ENCODE results near the gene OR1A1. TPM values are rescaled to one million over a fixed set of nuclear protein-coding genes. Genes with fewer than 3 reads are reported as not detected.
"Not testable (repeated sequence)": the region's sequence is repeated elsewhere in the genome, so short reads cannot be mapped to it uniquely, and the experiment has no call there.

OR1A1 gene, protein sequence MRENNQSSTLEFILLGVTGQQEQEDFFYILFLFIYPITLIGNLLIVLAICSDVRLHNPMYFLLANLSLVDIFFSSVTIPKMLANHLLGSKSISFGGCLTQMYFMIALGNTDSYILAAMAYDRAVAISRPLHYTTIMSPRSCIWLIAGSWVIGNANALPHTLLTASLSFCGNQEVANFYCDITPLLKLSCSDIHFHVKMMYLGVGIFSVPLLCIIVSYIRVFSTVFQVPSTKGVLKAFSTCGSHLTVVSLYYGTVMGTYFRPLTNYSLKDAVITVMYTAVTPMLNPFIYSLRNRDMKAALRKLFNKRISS
- not detected for total RNA-seq
- not detected for polyA plus RNA-seq
- total RNA-seq, result 0 reads per million in 6 experiments

DNA sequence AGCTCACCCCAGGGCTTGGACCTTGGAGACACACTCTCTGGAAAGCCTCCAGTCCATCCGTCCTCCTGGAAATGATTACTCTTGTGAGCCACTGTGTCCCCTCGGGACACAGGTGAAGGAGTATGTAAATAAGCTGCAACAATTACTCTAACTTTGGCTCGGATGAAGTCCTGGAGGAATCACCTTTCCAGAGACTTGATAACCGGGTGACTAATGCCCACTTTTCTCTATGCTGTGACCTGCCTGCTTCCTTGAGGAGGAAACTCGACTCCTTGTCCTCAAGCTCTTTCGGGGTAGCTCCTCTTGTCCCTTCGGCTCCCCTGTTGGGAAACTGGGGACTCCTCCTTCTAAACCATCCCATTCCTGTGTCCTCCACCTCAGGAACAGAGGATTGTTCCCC is at the start of gene OR1A1:
Gene OR1A1 (plus strand): TSS at position 301 of the 400 bp plus-strand sequence. CDS start 7,954 bp downstream, outside the sequence.
- POLR2A ChIA-PET, result interaction anchor here (0.6 kb wide), 1 partner anchor 64 kb away, joined by 7 read pairs; no protein-coding TSS in a partner anchor
- H3K9me3 Mint-ChIP-seq, result peaks cover 0 to 25% (median 15%) of the 10 kb centered on the region in 9 donors
- peaks cover 0 to 3% (median 0%) of the 10 kb centered on the region in 4 donors for H3K4me1 Mint-ChIP-seq
- H3K36me3 Mint-ChIP-seq, result peaks cover 0 to 20% (median 0%) of the 10 kb centered on the region in 3 donors
- no peak for ATAC-seq
- peaks cover 3 to 19% (median 5%) of the 10 kb centered on the region in 5 donors for H3K27me3 Mint-ChIP-seq
- peak within 1 kb of the TSS in 1 of 10 donors; percentile 16 for H3K27ac Mint-ChIP-seq
- H3K4me3 Mint-ChIP-seq, result no peak within 1 kb of the TSS
- DNase-seq, result no peak

DNA sequence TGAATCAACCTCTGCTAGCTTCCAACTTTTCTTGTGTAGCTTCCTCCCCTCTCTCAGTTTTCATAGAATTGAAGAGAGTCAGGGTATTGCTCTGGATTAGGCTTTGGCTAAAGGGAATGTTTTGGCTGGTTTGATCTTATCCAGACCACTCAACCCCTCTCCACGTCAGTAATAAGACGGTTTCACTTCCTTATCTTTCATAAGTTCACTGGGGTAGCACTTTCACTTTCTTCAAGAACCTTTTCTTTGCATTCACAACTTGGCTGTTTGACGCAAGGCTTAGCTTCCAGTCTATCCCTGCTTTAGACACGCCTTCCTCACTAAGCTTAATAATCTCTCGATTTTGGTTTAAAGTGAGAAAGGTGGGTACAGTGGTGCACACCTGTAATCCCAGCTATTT is 39.9 kb upstream of the OR1A1 start:
- no peak overlapping the region for H3K4me3 Mint-ChIP-seq
- POLR2A ChIA-PET, result no interaction called here
- H3K36me3 Mint-ChIP-seq, result peaks cover 3 to 19% (median 13%) of the 10 kb centered on the region in 3 donors
- peak overlapping the region in 2 of 10 donors; percentile 5 to 9 for H3K27ac Mint-ChIP-seq
- peaks cover 0 to 26% (median 17%) of the 10 kb centered on the region in 9 donors for H3K9me3 Mint-ChIP-seq
- no peak for ATAC-seq
- no peak for DNase-seq
- peaks cover 13 to 36% (median 23%) of the 10 kb centered on the region in 5 donors for H3K27me3 Mint-ChIP-seq
- H3K4me1 Mint-ChIP-seq, result peaks cover 0 to 12% (median under 1%) of the 10 kb centered on the region in 4 donors

DNA sequence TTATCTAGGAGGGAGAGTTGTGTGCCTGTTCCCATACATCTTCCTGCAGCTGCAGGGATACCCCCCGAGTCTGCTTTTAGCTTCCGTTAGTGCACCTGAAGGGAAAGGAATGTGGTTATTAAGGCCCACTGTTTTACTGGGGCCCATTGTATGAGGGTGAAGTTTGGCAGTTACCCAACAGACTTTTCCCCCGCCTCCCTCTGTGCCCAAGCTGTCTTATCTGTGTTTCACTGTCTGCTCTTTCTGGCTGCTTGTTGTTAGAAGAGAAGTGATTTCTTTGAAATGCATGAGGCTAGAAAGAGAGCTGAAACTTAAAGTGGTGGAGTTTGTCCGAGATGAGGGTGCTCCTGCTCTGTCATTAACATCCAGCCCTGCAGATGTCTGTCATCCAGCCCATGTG is 17.5 kb upstream of the OR1A1 start:
- Mint-ChIP-seq H3K36me3 (peaks cover 0 to under 1% (median 0%) of the 10 kb centered on the region in 3 donors), H3K27ac (no peak overlapping the region), H3K4me1 (no peaks in the 10 kb centered on the region), H3K9me3 (no peaks in the 10 kb centered on the region), H3K4me3 (no peak overlapping the region), H3K27me3 (peaks cover 4 to 17% (median 9%) of the 10 kb centered on the region in 5 donors)
- ATAC-seq (no peak), DNase-seq (no peak)
- POLR2A ChIA-PET, result no interaction called here

DNA sequence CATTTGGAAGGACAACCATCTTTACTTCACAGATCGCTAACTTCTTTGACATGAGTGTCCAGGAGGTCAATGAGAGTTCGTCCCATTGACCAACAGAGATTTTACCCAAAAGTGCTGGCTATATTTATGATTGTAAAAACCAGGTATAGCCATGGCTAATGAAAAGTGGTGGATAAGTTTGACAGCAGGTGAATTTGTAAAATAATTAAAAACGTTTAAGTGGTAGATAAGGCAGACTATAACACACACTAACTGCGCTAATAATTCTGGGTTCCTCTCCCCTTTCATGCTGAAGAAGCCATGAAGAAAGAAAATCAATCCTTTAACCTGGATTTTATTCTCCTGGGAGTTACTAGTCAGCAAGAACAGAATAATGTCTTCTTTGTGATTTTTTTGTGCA is 10.2 kb upstream of the OR1A1 start, which contains the start of gene OR1A2:
Gene OR1A2 (plus strand): TSS at position 301 of the 400 bp plus-strand sequence. CDS start 0 bp downstream, at position 301.
- H3K27ac Mint-ChIP-seq, result no peak within 1 kb of the TSS
- POLR2A ChIA-PET, result no interaction called here
- peaks cover 0 to 17% (median 8%) of the 10 kb centered on the region in 3 donors for H3K36me3 Mint-ChIP-seq
- no peak for ATAC-seq
- no peak within 1 kb of the TSS for H3K4me3 Mint-ChIP-seq
- no peaks in the 10 kb centered on the region for H3K4me1 Mint-ChIP-seq
- peaks cover 19 to 52% (median 22%) of the 10 kb centered on the region in 5 donors for H3K27me3 Mint-ChIP-seq
- peaks cover 0 to 22% (median 12%) of the 10 kb centered on the region in 9 donors for H3K9me3 Mint-ChIP-seq
- no peak for DNase-seq

DNA sequence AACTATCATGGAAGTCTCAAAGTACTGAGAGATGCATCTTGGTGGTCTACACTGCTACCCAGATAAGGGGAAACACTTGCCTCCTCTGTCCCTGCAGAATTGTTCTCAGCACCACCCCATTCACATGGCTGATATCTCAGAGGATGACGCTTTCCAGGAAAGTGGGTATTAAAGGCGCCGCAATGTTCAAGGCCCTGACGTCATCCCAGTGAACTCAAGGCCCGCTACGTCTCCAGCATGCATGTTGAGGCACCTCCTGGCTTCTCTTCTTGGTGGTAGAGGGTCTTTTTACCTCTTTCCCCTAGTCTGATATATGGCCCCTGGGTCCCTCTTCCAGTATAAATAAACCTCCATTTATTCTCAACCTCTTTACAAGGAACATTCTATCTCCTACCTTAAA is 1.0 kb downstream of the OR1A1 start:
- H3K9me3 Mint-ChIP-seq, result peaks cover 0 to 16% (median 10%) of the 10 kb centered on the region in 9 donors
- H3K36me3 Mint-ChIP-seq, result peaks cover 0 to 13% (median 0%) of the 10 kb centered on the region in 3 donors
- peaks cover 6 to 21% (median 9%) of the 10 kb centered on the region in 5 donors for H3K27me3 Mint-ChIP-seq
- H3K27ac Mint-ChIP-seq, result peak overlapping the region in 1 of 10 donors; percentile 61
- ATAC-seq (no peak), DNase-seq (no peak)
- peaks cover 0 to 3% (median 0%) of the 10 kb centered on the region in 4 donors for H3K4me1 Mint-ChIP-seq
- POLR2A ChIA-PET, result no interaction called here
- no peak overlapping the region for H3K4me3 Mint-ChIP-seq

DNA sequence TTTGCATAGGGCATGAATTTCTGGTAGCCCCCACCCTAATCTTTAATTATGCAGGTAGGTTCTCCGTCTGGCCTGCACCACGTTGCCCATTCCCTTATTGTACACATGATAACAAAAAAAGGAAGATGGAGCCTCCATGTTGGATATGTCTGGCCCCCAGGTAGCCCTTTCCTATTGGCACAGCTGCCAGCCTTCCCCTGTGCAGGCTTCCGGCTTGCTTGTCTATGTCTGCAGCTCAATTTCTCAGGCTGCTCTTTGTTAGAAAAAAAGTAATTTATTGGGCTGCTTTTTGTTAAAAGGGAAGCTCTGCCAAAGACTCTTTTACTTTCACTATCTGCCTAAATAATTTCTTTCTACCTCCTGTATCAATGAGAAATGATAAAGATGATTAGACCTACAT is 5.5 kb downstream of the OR1A1 start:
- DNase-seq, result no peak

DNA sequence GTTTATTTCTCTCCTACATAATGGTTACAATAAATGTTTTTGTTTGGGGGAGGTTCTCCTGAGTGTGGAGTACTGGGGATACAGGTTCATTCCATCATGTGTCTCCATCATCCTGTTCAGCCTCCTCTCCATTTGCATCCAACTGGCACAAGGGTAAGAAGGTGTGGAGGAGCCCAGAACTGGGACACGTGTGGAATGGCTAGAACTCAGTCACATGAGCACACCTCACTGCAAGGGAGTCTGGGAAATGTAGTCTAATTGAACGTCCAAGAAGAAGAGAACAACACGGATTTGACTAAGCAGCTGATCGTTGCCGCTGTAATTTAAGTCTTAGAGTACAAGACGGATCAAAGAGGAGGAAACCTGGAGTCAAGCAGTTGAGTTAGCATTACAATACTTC is 6.1 kb downstream of the OR1A1 start:
- DNase-seq (no peak), ATAC-seq (no peak)
- H3K27ac Mint-ChIP-seq, result no peak overlapping the region
- peaks cover 0 to 14% (median 5%) of the 10 kb centered on the region in 9 donors for H3K9me3 Mint-ChIP-seq
- POLR2A ChIA-PET, result no interaction called here
- peaks cover 7 to 28% (median 20%) of the 10 kb centered on the region in 5 donors for H3K27me3 Mint-ChIP-seq
- H3K4me3 Mint-ChIP-seq, result no peak overlapping the region
- H3K36me3 Mint-ChIP-seq, result no peaks in the 10 kb centered on the region
- no peaks in the 10 kb centered on the region for H3K4me1 Mint-ChIP-seq

More for the DNA sequence above, 5.5 kb downstream of the OR1A1 start:
- Mint-ChIP-seq H3K27ac (no peak overlapping the region), H3K4me3 (no peak overlapping the region), H3K9me3 (peaks cover 0 to 10% (median 4%) of the 10 kb centered on the region in 9 donors), H3K4me1 (no peaks in the 10 kb centered on the region), H3K36me3 (no peaks in the 10 kb centered on the region), H3K27me3 (peaks cover 7 to 22% (median 18%) of the 10 kb centered on the region in 5 donors)
- POLR2A ChIA-PET, result no interaction called here
- no peak for ATAC-seq

DNA sequence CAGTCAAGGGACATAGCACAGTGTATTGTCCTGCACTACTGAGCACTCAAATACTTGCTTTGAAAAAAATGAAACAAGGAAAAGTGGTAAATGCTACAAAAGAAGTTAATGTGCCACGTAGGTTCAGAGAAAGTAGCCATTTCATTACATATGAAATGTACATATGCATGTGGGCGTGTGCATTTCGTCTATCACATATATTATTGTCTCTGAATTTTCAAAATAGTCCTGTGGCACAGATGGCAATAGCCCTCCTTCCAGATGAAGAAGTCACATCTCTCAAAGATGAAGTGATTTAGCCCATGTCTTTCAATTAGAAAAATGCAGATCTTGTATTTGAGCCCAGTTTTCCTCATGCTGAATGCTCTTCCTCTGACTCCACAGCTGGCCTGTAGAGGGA is 12.5 kb downstream of the OR1A1 start:
- POLR2A ChIA-PET, H3K36me3 Mint-ChIP-seq, H3K27ac Mint-ChIP-seq, H3K4me3 Mint-ChIP-seq, ATAC-seq, DNase-seq: not testable (repeated sequence)
- H3K27me3 Mint-ChIP-seq, result peaks cover 6 to 20% (median 7%) of the 10 kb centered on the region in 5 donors
- peaks cover 10 to 15% (median 13%) of the 10 kb centered on the region in 4 donors for H3K4me1 Mint-ChIP-seq
- H3K9me3 Mint-ChIP-seq, result peaks cover 2 to 23% (median 8%) of the 10 kb centered on the region in 9 donors

DNA sequence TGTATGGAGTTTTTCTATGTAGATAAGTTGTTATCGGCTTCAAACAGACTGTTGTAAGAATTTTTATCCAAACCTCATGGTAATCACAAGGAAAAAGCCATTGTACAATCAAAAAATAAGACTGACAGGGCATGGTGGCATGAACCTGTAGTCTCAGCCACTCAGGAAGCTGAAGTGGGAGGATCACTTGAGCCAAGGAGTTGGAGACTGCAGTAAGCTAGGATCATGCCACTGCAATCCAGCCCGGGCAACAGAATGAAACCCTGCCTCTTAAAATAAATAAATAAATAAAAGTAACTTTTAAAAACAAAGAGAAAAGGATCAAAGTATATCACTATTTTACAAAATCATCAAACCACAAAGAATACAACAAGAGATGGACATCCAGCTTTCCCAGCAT is 14.4 kb downstream of the OR1A1 start:
- peaks cover 4 to 23% (median 7%) of the 10 kb centered on the region in 5 donors for H3K27me3 Mint-ChIP-seq
- peak overlapping the region in 4 of 10 donors; percentile 27 to 82 (median 54) for H3K27ac Mint-ChIP-seq
- peaks cover 10 to 15% (median 13%) of the 10 kb centered on the region in 4 donors for H3K4me1 Mint-ChIP-seq
- POLR2A ChIA-PET, result no interaction called here
- ATAC-seq, result no peak
- peaks cover 2 to 23% (median 9%) of the 10 kb centered on the region in 9 donors for H3K9me3 Mint-ChIP-seq
- DNase-seq, result no peak
- peak overlapping the region in 6 of 10 donors; percentile 60 to 78 (median 70) for H3K4me3 Mint-ChIP-seq
- peaks cover 0 to 6% (median 0%) of the 10 kb centered on the region in 3 donors for H3K36me3 Mint-ChIP-seq

DNA sequence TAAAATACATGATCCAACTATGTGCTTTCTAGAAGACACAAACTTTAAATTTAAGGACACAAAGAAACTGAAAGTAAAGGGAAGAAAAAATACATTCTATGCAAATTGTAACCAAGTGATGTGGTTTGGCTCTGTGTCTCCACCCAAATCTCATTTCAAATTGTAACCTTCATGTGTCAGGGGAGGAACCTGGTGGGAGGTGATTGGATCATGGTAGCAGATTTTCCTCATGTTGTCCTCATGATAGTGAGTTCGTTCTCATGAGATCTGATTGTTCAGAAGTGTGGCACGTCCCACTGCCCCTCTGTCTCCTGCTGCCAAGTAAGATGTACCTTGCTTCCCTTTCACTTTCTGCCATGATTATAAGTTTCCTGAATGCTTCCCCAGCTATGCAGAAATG is 15.0 kb downstream of the OR1A1 start:
- H3K9me3 Mint-ChIP-seq, result peaks cover 2 to 22% (median 9%) of the 10 kb centered on the region in 9 donors
- H3K27ac Mint-ChIP-seq, result peak overlapping the region in 7 of 10 donors; percentile 5 to 82 (median 43)
- H3K36me3 Mint-ChIP-seq, result peaks cover 0 to 6% (median 0%) of the 10 kb centered on the region in 3 donors
- peaks cover 4 to 23% (median 6%) of the 10 kb centered on the region in 5 donors for H3K27me3 Mint-ChIP-seq
- POLR2A ChIA-PET, result no interaction called here
- peak in 1 of 2 donors; percentile 40 for ATAC-seq
- peaks cover 10 to 15% (median 13%) of the 10 kb centered on the region in 4 donors for H3K4me1 Mint-ChIP-seq
- H3K4me3 Mint-ChIP-seq, result peak overlapping the region; percentile 50 to 78 (median 66)
- DNase-seq, result peak in 2 of 10 donors; percentile 12 to 24

DNA sequence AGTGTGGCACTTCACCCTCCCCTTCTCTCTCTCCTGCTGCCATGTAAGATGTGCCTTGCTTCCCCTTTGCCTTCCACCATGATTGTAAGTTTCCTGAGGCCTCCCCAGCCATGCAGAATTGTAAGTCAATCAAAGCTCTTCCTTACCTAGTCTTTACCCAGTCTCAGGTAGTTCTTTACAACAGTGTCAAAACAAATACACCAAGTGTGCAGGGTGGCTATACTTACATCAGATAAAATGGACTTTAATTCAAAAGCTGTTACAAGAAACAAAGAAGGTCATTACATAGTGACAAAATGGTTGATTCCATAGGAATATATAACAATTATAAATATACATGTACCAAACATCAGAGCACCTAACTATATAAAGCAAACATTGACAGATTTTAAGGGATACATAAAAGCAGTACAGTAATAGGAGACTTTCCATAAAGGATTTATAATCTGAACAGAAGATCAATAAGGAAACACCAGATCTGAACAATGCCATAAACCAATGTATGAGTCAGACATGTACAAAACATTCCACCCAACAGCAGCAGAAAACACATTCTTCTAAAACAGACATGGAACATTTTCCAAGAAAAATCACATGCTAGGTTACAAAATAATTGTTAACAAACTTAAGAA is 17.4 kb downstream of the OR1A1 start:
- H3K27me3 Mint-ChIP-seq, result peaks cover 2 to 12% (median 4%) of the 10 kb centered on the region in 5 donors
- H3K4me3 Mint-ChIP-seq, ATAC-seq, H3K36me3 Mint-ChIP-seq, H3K27ac Mint-ChIP-seq, POLR2A ChIA-PET, DNase-seq: not testable (repeated sequence)
- peaks cover 10 to 15% (median 13%) of the 10 kb centered on the region in 4 donors for H3K4me1 Mint-ChIP-seq
- peaks cover 2 to 15% (median 5%) of the 10 kb centered on the region in 9 donors for H3K9me3 Mint-ChIP-seq

DNA sequence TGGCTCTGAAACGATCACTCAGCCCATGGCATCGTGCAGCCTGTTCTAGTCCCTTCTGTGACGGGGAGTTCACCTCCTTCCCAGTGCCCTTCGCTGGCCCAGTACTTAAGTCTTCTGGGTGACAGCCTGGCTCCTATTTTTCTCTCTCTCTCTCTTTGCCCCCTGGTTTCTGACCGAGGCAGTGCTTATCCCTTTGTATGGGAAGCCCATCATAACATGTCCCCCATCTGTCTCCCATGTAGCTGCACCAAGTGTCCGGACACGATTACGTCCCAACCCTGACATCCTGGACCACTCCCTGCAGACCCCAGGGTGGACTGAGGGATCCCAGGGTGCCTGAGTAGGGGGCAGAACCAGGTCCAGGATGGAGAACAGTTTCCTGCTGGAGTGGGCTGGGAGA is 24.8 kb downstream of the OR1A1 start:
- H3K4me1 Mint-ChIP-seq, H3K4me3 Mint-ChIP-seq, POLR2A ChIA-PET, DNase-seq, ATAC-seq, H3K27me3 Mint-ChIP-seq, H3K36me3 Mint-ChIP-seq, H3K9me3 Mint-ChIP-seq: not testable (repeated sequence)
- H3K27ac Mint-ChIP-seq, result peak overlapping the region in 1 of 10 donors; percentile 43

Measured in naive thymus-derived CD8-positive, alpha-beta T cell (primary cell).